Measurements from ENCODE around the gene PRMT2. TPM values are rescaled to one million over a fixed set of nuclear protein-coding genes. Genes with fewer than 3 reads are reported as not detected.
A peak's percentile ranks its signal among the peaks of the same experiment; 100 is the strongest.

The PRMT2 gene
- total RNA-seq, 2 donors from 2014 or later, result 60.2 to 67.9 TPM

- DNase-seq (no peak), ATAC-seq (no peak)
- intact Hi-C loops (cut with DNase I), result no loop called here
Measured at GRCh38 chr21:46637952-46638746, 2.7 kb downstream of the PRMT2 start.

DNA sequence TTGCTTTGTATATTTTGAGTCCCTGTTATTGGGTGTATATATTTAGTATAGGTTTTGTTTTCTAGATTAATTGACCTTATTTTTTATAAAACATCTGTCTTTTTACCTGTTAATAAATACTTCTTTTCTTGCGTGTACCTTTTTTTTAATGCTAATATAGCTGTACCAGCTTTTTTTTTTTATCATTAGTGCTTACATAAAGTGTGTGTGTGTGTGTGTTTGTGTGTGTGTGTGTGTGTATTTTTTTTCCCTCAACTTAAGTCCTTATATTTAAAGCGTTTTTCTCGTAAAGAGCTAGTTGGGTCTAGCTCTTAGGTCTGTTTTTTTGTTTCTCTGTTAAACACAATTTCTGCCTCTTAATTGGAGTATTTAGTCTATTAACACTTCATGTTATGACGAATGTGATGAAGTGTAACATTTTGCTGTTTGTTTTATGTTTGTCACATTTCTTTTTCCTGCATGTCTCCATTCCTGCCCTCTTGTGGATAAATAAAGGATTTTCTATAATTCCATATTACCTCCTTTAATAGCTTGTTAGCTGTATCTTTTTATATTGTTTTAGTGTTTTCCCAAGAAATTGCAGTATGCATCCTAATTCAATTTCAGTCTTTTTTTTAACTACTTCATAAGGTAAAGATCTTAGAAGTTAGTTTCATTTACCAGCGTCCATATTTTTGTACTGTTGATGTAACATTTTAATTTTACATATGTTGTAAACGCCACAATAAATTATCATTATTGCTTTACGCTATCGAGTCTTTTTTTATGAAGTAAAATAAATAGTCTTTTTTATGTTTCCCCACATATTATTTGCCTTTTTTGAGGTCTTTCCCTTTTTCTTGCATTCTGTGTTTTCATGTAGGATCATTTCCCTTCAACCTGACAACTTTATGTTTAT lies 4.3 kb downstream of the PRMT2 start:
- ATAC-seq, result no peak
- no peak for DNase-seq
- intact Hi-C loops (cut with DNase I), result no loop called here

- no peak for DNase-seq
- intact Hi-C loops (cut with DNase I), result no loop called here
- peak in 1 of 2 donors; percentile 76 for ATAC-seq
Measured at GRCh38 chr21:46641656-46642055, 6.2 kb downstream of the PRMT2 start.

- ATAC-seq (no peak), DNase-seq (no peak)
- intact Hi-C loops (cut with DNase I), result no loop called here
Measured at GRCh38 chr21:46643379-46644177, 8.1 kb downstream of the PRMT2 start.

- no peak for ATAC-seq
- no peak for DNase-seq
- intact Hi-C loops (cut with DNase I), result no loop called here
Measured at GRCh38 chr21:46645840-46646239, 10.4 kb downstream of the PRMT2 start.

GRCh38 chr21:46646541-46647154 lies 11.2 kb downstream of the PRMT2 start:
- no peak for ATAC-seq
- intact Hi-C loops (cut with DNase I), result no loop called here
- DNase-seq, result no peak

DNA sequence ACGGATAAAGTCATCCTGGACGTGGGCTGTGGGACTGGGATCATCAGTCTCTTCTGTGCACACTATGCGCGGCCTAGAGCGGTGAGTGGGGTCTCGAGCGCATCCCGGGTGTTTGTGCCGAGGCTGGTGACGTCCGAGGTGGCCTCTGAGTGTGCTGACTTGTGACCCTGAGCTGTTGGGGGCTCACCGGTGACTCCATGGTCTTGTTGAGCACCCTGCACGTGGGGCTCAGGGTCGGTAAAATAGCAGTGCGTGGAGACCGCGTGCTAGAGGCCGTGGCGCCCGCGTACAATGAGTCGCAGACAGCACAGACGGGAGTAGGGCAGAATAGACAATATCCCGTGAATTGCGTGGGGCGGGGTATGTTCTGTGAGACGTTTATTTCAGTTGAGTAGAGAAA lies 13.1 kb downstream of the PRMT2 start:
- intact Hi-C loops (cut with DNase I), result no loop called here
- DNase-seq, result no peak
- ATAC-seq, result no peak

- ATAC-seq (no peak), DNase-seq (no peak)
- intact Hi-C loops (cut with DNase I), result no loop called here
Measured at GRCh38 chr21:46649356-46649755, 13.9 kb downstream of the PRMT2 start.

GRCh38 chr21:46650476-46651098 lies 15.1 kb downstream of the PRMT2 start:
- ATAC-seq (peak; percentile 80 to 86), DNase-seq (peak; percentile 30)
- intact Hi-C loops (cut with DNase I), result no loop called here

DNA sequence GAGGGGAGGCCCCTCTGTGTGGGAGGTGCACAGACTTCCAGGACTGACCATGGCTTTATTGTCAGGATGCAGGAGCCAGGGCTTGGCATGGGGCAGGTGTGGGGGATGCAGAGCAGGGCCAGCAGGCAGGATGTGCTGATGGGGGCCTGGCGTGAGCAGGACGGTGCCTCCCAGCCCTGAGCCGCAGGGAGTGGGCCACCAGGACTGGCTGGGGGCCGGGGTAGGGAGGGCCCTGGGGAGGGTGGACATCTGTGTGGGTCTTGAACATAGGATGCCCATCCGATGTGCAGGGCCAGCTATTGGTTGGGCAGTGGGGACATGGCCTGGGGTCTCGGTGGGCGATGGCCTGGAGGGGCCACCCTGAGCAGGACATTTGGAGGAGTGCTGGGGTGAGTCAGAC lies 15.6 kb downstream of the PRMT2 start:
- peak; percentile 27 to 62 for ATAC-seq
- intact Hi-C loops (cut with DNase I), result no loop called here
- DNase-seq, result no peak

GRCh38 chr21:46655230-46655629 lies 19.8 kb downstream of the PRMT2 start:
- DNase-seq (no peak), ATAC-seq (no peak)
- intact Hi-C loops (cut with DNase I), result no loop called here

- ATAC-seq (no peak), DNase-seq (no peak)
- intact Hi-C loops (cut with DNase I), result no loop called here
Measured at GRCh38 chr21:46656820-46657219, 21.3 kb downstream of the PRMT2 start.

DNA sequence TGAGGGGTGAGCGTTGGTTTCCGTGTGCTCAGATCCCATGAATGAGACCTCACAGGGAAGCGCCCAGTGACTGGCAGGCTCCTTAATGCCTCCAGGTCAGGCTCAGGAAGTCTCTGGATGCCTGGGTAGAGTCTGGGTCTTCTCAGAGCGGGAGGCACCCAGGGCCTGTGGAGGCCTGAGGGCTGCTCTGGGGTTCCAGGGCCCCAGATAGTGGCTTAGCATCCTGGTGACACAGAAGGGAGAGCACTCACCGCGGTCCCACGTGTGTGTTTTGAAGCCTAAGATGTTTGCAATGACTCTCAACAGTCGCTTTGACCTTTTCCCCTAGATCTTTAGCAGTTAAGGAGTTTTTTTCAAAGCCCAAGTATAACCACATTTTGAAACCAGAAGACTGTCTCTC lies 25.0 kb downstream of the PRMT2 start:
- ATAC-seq (no peak), DNase-seq (no peak)
- intact Hi-C loops (cut with DNase I), result no loop called here

DNA sequence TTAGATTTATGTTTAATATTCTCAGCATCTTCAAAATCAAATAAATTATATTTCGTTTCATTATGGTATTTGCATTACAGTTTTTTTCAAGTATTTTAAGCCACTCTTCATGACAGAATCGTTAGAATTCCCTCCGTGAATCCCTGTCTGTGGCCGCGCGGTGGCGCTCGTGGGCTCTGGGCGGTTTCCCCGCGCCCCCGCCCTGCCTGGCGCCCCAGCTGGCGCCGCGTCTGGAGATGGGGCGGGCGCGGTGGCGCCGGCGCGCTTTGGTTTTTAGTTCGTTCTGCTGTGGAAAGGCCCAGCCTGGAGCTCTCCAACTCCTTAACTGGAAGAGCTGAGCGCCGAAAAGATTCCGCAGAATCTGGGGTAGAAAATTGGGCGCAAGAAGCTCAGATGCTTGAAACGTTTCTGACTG lies 25.7 kb downstream of the PRMT2 start:
- peak; percentile 70 for DNase-seq
- ATAC-seq, result peak; percentile 85 to 95
- intact Hi-C loops (cut with DNase I), result no loop called here

DNA sequence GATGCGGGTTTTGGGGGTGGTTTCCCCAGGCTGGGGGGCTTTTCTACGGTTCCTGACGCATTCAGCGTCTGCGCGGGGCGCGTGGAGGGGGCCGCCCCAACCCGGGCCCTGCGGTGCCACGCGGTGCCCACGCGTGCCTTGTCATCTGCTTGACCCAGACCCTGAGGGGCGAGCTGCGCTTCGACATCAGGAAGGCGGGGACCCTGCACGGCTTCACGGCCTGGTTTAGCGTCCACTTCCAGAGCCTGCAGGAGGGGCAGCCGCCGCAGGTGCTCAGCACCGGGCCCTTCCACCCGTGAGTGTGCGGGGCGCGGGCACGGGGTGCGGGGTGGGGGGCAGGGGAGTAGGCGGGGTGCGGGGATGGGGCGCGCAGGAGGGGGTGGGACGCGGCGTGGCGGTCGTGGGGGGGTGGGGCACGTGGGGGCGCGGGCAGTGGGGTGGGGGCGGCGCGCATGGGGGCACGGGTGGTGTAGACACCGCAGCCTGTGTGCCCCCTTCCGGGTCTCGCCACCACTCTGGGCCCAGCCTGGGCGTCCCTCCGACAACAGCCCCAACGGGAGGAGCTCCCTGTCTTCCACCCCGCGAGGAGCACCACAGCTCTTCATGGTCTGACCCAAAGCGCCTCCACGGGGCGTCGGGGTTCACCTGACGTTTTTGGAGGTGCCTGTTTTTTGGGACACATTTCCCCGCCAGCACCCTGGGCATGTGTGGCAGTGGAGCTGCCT lies 26.3 kb downstream of the PRMT2 start:
- DNase-seq (no peak), ATAC-seq (peak; percentile 13 to 15)
- intact Hi-C loops (cut with DNase I), result no loop called here

GRCh38 chr21:46662367-46662654 lies 26.8 kb downstream of the PRMT2 start:
- ATAC-seq (peak in 1 of 2 donors; percentile 3), DNase-seq (no peak)
- intact Hi-C loops (cut with DNase I), result no loop called here

GRCh38 chr21:46662765-46663500 lies 27.5 kb downstream of the PRMT2 start:
- no peak for DNase-seq
- no peak for ATAC-seq
- intact Hi-C loops (cut with DNase I), result no loop called here

DNA sequence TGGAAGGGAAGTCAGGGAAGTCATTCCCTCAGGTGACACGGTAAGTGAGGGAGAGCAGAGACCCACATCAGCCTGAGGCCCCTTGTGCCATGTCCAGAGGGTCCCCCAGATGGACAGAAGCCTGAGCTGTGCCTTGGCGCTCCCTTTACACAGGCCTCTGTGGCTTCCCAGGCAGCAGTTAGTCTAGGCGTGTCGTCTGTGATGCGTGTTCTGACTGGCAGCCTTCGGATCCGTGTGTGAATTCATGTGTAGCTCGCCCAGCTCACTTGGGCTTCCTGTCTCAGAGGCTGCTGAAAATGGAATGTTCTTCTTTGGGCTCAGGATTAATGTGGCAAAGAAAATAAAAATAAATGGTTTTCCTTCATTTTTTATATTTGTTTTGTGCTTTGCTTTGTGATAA lies 28.3 kb downstream of the PRMT2 start:
- ATAC-seq, result no peak
- intact Hi-C loops (cut with DNase I), result no loop called here
- DNase-seq, result no peak

Data from left cardiac atrium (tissue), 4 donors.